ENCODE measurements around the gene NTN5. TPM values are rescaled to one million over a fixed set of nuclear protein-coding genes. Genes with fewer than 3 reads are reported as not detected.

NTN5 gene
- total RNA-seq (under 1 TPM in 3 of 9 donors, not detected in 6; 0.12 to 0.42 (median 0.20) TPM), polyA plus RNA-seq (under 1 TPM in 1 of 2 donors, not detected in 1; 0.11 TPM)
- long read RNA-seq, donor 1, result 0 reads
- long read RNA-seq, donor 2, result 0 reads
- long read RNA-seq, donor 3, result 0 reads

- Histone ChIP-seq H3K4me3 (no peak within 1 kb of the TSS), H3K27me3 (no peaks in the 10 kb centered on the region), H3K27ac (no peak within 1 kb of the TSS), H3K36me3 (no peaks in the 10 kb centered on the region), H3K9me3 (no peaks in the 10 kb centered on the region), H3K4me1 (peaks cover 0 to 12% (median 7%) of the 10 kb centered on the region in 12 donors)
- no peak for ATAC-seq
- WGBS, 4 donors, result 76 to 83% (median 79%) methylated on average over 21 to 25 of the region's 25 CpGs
- DNase-seq, result no peak
- TF ChIP-seq, protein P1, sequence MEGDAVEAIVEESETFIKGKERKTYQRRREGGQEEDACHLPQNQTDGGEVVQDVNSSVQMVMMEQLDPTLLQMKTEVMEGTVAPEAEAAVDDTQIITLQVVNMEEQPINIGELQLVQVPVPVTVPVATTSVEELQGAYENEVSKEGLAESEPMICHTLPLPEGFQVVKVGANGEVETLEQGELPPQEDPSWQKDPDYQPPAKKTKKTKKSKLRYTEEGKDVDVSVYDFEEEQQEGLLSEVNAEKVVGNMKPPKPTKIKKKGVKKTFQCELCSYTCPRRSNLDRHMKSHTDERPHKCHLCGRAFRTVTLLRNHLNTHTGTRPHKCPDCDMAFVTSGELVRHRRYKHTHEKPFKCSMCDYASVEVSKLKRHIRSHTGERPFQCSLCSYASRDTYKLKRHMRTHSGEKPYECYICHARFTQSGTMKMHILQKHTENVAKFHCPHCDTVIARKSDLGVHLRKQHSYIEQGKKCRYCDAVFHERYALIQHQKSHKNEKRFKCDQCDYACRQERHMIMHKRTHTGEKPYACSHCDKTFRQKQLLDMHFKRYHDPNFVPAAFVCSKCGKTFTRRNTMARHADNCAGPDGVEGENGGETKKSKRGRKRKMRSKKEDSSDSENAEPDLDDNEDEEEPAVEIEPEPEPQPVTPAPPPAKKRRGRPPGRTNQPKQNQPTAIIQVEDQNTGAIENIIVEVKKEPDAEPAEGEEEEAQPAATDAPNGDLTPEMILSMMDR (IDR thresholded peaks at IDR 0.05), result no peak
- no peak for TF ChIP-seq POLR2A (IDR thresholded peaks at IDR 0.05)
- intact Hi-C loops (cut with DNase I), result loop anchor here (10.0 kb wide), 6 partner anchors 52 to 172 kb away; partner anchors contain the start of gene HSD17B14 (in 4 of the 10)
Observed at GRCh38 chr19:48672994-48673393, at the start of gene NTN5. Gene NTN5 (minus strand): TSS chr19:48673017. CDS start chr19:48670986, 2,031 bp downstream.

- H3K27ac ChIP-seq, result no peak overlapping the region
- peaks cover 0 to 7% (median 0%) of the 10 kb centered on the region in 12 donors for H3K9me3 ChIP-seq
- H3K4me3 ChIP-seq, result no peak overlapping the region
- H3K36me3 ChIP-seq, result peaks cover 0 to 50% (median 10%) of the 10 kb centered on the region in 9 donors
- 81 to 87% (median 83%) methylated on average over 11 of the region's 11 CpGs for WGBS, 4 donors
- no peak for DNase-seq
- TF ChIP-seq, protein P1 (IDR thresholded peaks at IDR 0.05), result no peak
- H3K27me3 ChIP-seq, result no peaks in the 10 kb centered on the region
- intact Hi-C loops (cut with DNase I), result loop anchor here in 1 of 10 donors (10.0 kb wide), 1 partner anchor 47 kb away; the partner anchor contains the start of gene NTN5
- no peak for ATAC-seq
- H3K4me1 ChIP-seq, result peaks cover 8 to 68% (median 44%) of the 10 kb centered on the region in 12 donors
Observed at GRCh38 chr19:48722196-48722708, 49.4 kb upstream of the NTN5 start.

DNA sequence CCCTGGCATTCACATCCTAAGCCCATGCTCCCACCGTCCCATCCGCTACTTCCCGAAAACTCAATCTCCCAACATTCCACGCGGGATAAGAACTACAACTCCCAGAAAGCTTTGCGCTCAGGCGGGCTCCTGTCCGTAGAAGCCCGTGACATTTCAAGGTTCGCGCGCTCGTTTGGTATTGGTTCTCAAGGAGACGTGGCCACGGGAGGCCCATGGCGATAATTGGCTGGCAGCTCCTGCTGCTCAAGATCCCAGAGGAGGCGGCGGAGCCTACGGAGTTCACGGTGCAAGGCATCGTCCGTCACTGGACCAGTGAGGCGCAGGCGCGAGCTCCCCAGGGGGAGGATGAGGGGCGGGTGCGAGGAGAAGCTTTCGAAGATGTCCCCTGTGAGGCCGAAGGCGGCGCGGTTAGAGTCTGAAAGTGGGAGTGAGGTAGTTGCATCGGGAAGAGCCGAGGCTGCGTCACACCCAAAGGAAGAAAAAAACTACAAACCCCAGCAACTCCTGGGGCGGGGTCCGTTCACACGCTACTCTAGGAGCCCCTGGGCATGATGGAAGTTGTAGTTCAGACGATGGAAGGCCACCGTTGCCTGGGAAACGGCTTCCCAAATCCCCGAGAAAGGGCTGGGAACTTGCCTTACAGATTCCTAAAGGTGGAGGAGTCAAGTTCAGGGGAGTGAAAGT lies 47.9 kb upstream of the NTN5 start:
- DNase-seq (peak; percentile 97 to 100 (median 98)), ATAC-seq (peak; percentile 81 to 88 (median 88))
- no peaks in the 10 kb centered on the region for H3K27me3 ChIP-seq
- peaks cover 0 to 40% (median 10%) of the 10 kb centered on the region in 9 donors for H3K36me3 ChIP-seq
- peak overlapping the region; percentile 22 to 71 (median 60) for H3K4me3 ChIP-seq
- TF ChIP-seq POLR2A (IDR thresholded peaks at IDR 0.05), result no peak
- TF ChIP-seq, protein P1 (IDR thresholded peaks at IDR 0.05), result peak in 1 of 12 donors; percentile 7
- H3K4me1 ChIP-seq, result peaks cover 12 to 69% (median 49%) of the 10 kb centered on the region in 12 donors
- 19 to 37% (median 29%) methylated on average over 42 of the region's 42 CpGs for WGBS, 4 donors
- peak overlapping the region; percentile 30 to 94 (median 87) for H3K27ac ChIP-seq
- intact Hi-C loops (cut with DNase I), result loop anchor here in 1 of 10 donors (10.0 kb wide), 1 partner anchor 46 kb away; the partner anchor contains the start of gene NTN5
- peaks cover 0 to 1% (median 0%) of the 10 kb centered on the region in 12 donors for H3K9me3 ChIP-seq

GRCh38 chr19:48720251-48720612 lies 47.4 kb upstream of the NTN5 start:
- H3K9me3 ChIP-seq, result no peaks in the 10 kb centered on the region
- peak overlapping the region; percentile 19 to 94 (median 87) for H3K27ac ChIP-seq
- no peaks in the 10 kb centered on the region for H3K27me3 ChIP-seq
- ATAC-seq (peak; percentile 17 to 38 (median 32)), DNase-seq (no peak)
- H3K4me1 ChIP-seq, result peaks cover 12 to 73% (median 49%) of the 10 kb centered on the region in 12 donors
- peak overlapping the region in 11 of 12 donors; percentile 42 to 71 (median 62) for H3K4me3 ChIP-seq
- H3K36me3 ChIP-seq, result peaks cover 0 to 40% (median 10%) of the 10 kb centered on the region in 9 donors
- intact Hi-C loops (cut with DNase I), result loop anchor here in 1 of 10 donors (10.0 kb wide), 1 partner anchor 45 kb away; the partner anchor contains the start of gene NTN5
- 15 to 40% (median 24%) methylated on average over 12 of the region's 12 CpGs for WGBS, 4 donors
- TF ChIP-seq POLR2A (IDR thresholded peaks at IDR 0.05), result no peak
- TF ChIP-seq, protein P1 (IDR thresholded peaks at IDR 0.05), result no peak

Measured in heart left ventricle (tissue), 16 donors.